PC-3 (cell line): ENCODE results near the gene GPRC5C. TPM values are rescaled to one million over a fixed set of nuclear protein-coding genes. Genes with fewer than 3 reads are reported as not detected.
"Not testable (repeated sequence)": the region's sequence is repeated elsewhere in the genome, so short reads cannot be mapped to it uniquely, and the experiment has no call there.

Experiments used
- ATAC-seq: fragments of 200-7000 bp; cut with Tn5 transposase; 2 replicates; pipeline ENCODE4 v1.9.1; 2020; ENCODE audit warnings: mild to moderate bottlenecking, moderate library complexity
- BruUV-seq: library from RNA; stranded (reverse); fragments of 400-500 nt; replicated peaks from 2 replicates; lab custom pipeline; 2021; lab: Mats Ljungman, UMichigan
- CTCF ChIA-PET: fragments of 300-600 bp; sonication (Branson Sonifier 250); formaldehyde crosslinking; loops from one replicate; lab custom pipeline; 2022; ENCODE audit warnings: antibody characterized with exemption; lab: Charles Lee
- POLR2A ChIA-PET: fragments of 300-600 bp; sonication (Branson Sonifier 250); formaldehyde crosslinking; loops from one replicate; lab custom pipeline; 2022; ENCODE audit warnings: antibody characterized with exemption; ENCODE audit not compliant: unreplicated experiment; lab: Charles Lee
- DNase-seq: peaks from one replicate; pipeline ENCODE4 v3.0.0-alpha.2; 2015
- H2AFZ ChIP-seq: fragments of 300-600 bp; sonication (generic); 2 replicates; pipeline ENCODE4 v1.6.0; 2016; ENCODE audit warnings: antibody characterized with exemption, low read length
- H3F3A ChIP-seq: fragments of 300-600 bp; sonication (generic); one replicate; pipeline ENCODE4 v1.6.0; 2017; ENCODE audit warnings: antibody characterized with exemption, low read length, control low read depth, mild to moderate bottlenecking; ENCODE audit not compliant: unreplicated experiment
- H3K27ac ChIP-seq: fragments of 300-600 bp; sonication (generic); 2 replicates; pipeline ENCODE4 v1.5.1; 2016; ENCODE audit warnings: mild to moderate bottlenecking, low read length
- H3K27me3 ChIP-seq: fragments of 300-600 bp; sonication (generic); 2 replicates; pipeline ENCODE4 v1.6.1; 2016; ENCODE audit warnings: low read length, mixed read lengths
- H3K36me3 ChIP-seq: fragments of 300-600 bp; sonication (generic); 2 replicates; pipeline ENCODE4 v1.6.1; 2016; ENCODE audit warnings: low read depth, mixed run types, low read length, mixed read lengths
- H3K4me1 ChIP-seq: fragments of 300-600 bp; sonication (generic); 2 replicates; pipeline ENCODE4 v1.5.1; 2016; ENCODE audit warnings: low read length; ENCODE audit not compliant: insufficient read depth
- H3K4me2 ChIP-seq: fragments of 300-600 bp; sonication (generic); 2 replicates; pipeline ENCODE4 v1.6.0; 2016; ENCODE audit warnings: low read length
- H3K4me3 ChIP-seq: fragments of 300-600 bp; sonication (generic); 2 replicates; pipeline ENCODE4 v1.5.1; 2016; ENCODE audit warnings: mild to moderate bottlenecking, low read length, mixed read lengths
- H3K79me2 ChIP-seq: fragments of 300-600 bp; sonication (generic); 2 replicates; pipeline ENCODE4 v1.6.1; 2017; ENCODE audit warnings: low read length, mixed read lengths
- H3K9ac ChIP-seq: fragments of 300-600 bp; sonication (generic); 2 replicates; pipeline ENCODE4 v1.6.0; 2016; ENCODE audit warnings: mild to moderate bottlenecking, low read length
- H3K9me2 ChIP-seq: fragments of 300-600 bp; sonication (generic); replicated peaks from 2 replicates; pipeline ENCODE4 v1.6.1; 2016; ENCODE audit warnings: mixed run types, low read length, mixed read lengths
- H3K9me3 ChIP-seq: fragments of 300-600 bp; sonication (generic); 2 replicates; pipeline ENCODE4 v1.6.1; 2016; ENCODE audit warnings: low read length, mixed read lengths
- H4K20me1 ChIP-seq: fragments of 300-600 bp; sonication (generic); 2 replicates; pipeline ENCODE4 v1.6.1; 2016; ENCODE audit warnings: low read length, mixed read lengths
- CTCF ChIP-seq: fragments of 300-600 bp; sonication (generic); conservative IDR thresholded peaks from 2 replicates; pipeline ENCODE4 v1.5.1; 2017; ENCODE audit warnings: antibody characterized with exemption, low read depth, mild to moderate bottlenecking, low read length
- EZH2 ChIP-seq: fragments of 300-600 bp; sonication (generic); IDR thresholded peaks from one replicate; pipeline ENCODE4 v1.6.1; 2017; ENCODE audit warnings: antibody characterized with exemption, mild to moderate bottlenecking, low read length; ENCODE audit not compliant: unreplicated experiment
- EZH2phosphoT487 ChIP-seq: fragments of 300-600 bp; sonication (generic); IDR thresholded peaks from 2 replicates; pipeline ENCODE4 v1.6.1; 2018; ENCODE audit warnings: mild to moderate bottlenecking, antibody characterized with exemption, low read length, borderline replicate concordance
- intact Hi-C: fragments of 100-400 bp; cut with micrococcal nuclease; formaldehyde crosslinking; loops from 2 replicates; pipeline ENCODE4 v1.9.0; 2023
- total RNA-seq: library from RNA; depleted of rRNA; stranded (reverse); fragments of >200 nt; gene quantifications from 2 replicates; pipeline ENCODE4 v1.2.3, GENCODE V29; 2014

GPRC5C gene
- total RNA-seq, 1 experiment from 2014 or later: 209 TPM

- Histone ChIP-seq H3K79me2 (no peaks in the 10 kb centered on the region), H3K27ac (no peak overlapping the region), H3K36me3 (no peaks in the 10 kb centered on the region), H3K9me3 (no peaks in the 10 kb centered on the region), H3K9me2 (no peaks in the 10 kb centered on the region), H3K4me2 (no peak overlapping the region), H3K9ac (no peak overlapping the region), H3K4me3 (no peak overlapping the region), H2AFZ (no peak overlapping the region), H3K27me3 (no peaks in the 10 kb centered on the region), H3F3A (no peaks in the 10 kb centered on the region), H4K20me1 (no peaks in the 10 kb centered on the region), H3K4me1 (peaks cover 3% of the 10 kb centered on the region; the same call in 1 of the 2 replicates)
- CTCF ChIA-PET: no interaction called here
- no peak for TF ChIP-seq EZH2phosphoT487
- no peak for TF ChIP-seq CTCF
- TF ChIP-seq EZH2: no peak
- DNase-seq (no peak), ATAC-seq (no peak)
- POLR2A ChIA-PET: interaction anchor here (0.7 kb wide), 1 partner anchor 10 kb away, joined by 3 read pairs; no protein-coding TSS in a partner anchor
- no TSS peak for BruUV-seq
- intact Hi-C loops: no loop called here
Measured at GRCh38 chr17:74403512-74404137, 28.3 kb upstream of the GPRC5C start.

GRCh38 chr17:74404218-74404617 is 27.7 kb upstream of the GPRC5C start:
- TF ChIP-seq EZH2phosphoT487 (no peak), CTCF (no peak)
- ChIA-PET POLR2A (interaction anchor here (0.7 kb wide), 1 partner anchor 9 kb away, joined by 3 read pairs; no protein-coding TSS in a partner anchor), CTCF (no interaction called here)
- intact Hi-C loops: no loop called here
- Histone ChIP-seq H3K9ac (no peak overlapping the region), H3K79me2 (no peaks in the 10 kb centered on the region), H3K4me1 (peaks cover 6% of the 10 kb centered on the region; the same call in 1 of the 2 replicates), H3F3A (no peaks in the 10 kb centered on the region), H3K9me3 (no peaks in the 10 kb centered on the region), H4K20me1 (no peaks in the 10 kb centered on the region), H3K4me2 (no peak overlapping the region), H2AFZ (0 out of 2 replicates have a peak overlapping the region, but pooled peaks have one; percentile 18), H3K4me3 (no peak overlapping the region), H3K27ac (no peak overlapping the region), H3K27me3 (no peaks in the 10 kb centered on the region), H3K9me2 (no peaks in the 10 kb centered on the region), H3K36me3 (no peaks in the 10 kb centered on the region)
- BruUV-seq: no TSS peak
- ATAC-seq: no peak
- no peak for DNase-seq

- H2AFZ ChIP-seq: 0 out of 2 replicates have a peak overlapping the region, but pooled peaks have one; percentile 18
- no peak for ATAC-seq
- H3K27me3 ChIP-seq: no peaks in the 10 kb centered on the region
- intact Hi-C loops: no loop called here
- H3K9ac ChIP-seq: no peak overlapping the region
- H3K4me1 ChIP-seq: peaks cover 6% of the 10 kb centered on the region; the same call in 1 of the 2 replicates
- no TSS peak for BruUV-seq
- H3K36me3 ChIP-seq: no peaks in the 10 kb centered on the region
- H3K4me3 ChIP-seq: no peak overlapping the region
- TF ChIP-seq CTCF: no peak
- TF ChIP-seq EZH2: no peak
- TF ChIP-seq EZH2phosphoT487: no peak
- no peak overlapping the region for H3K27ac ChIP-seq
- H4K20me1 ChIP-seq: no peaks in the 10 kb centered on the region
- H3K4me2 ChIP-seq: no peak overlapping the region
- no peaks in the 10 kb centered on the region for H3F3A ChIP-seq
- peak; percentile 12 for DNase-seq
- no peaks in the 10 kb centered on the region for H3K9me3 ChIP-seq
- H3K9me2 ChIP-seq: no peaks in the 10 kb centered on the region
- POLR2A ChIA-PET: no interaction called here
- CTCF ChIA-PET: no interaction called here
- H3K79me2 ChIP-seq: no peaks in the 10 kb centered on the region
Measured at GRCh38 chr17:74404789-74405188, 27.1 kb upstream of the GPRC5C start.

GRCh38 chr17:74405311-74405710 is 26.6 kb upstream of the GPRC5C start:
- H2AFZ ChIP-seq, H3K9ac ChIP-seq, POLR2A ChIA-PET, H3K36me3 ChIP-seq, intact Hi-C loops, H3K9me2 ChIP-seq, DNase-seq, H3K4me1 ChIP-seq, ATAC-seq, BruUV-seq, H3K4me2 ChIP-seq, H3K27me3 ChIP-seq, H3K9me3 ChIP-seq, H3K79me2 ChIP-seq, H3K4me3 ChIP-seq, H3K27ac ChIP-seq, H3F3A ChIP-seq, CTCF ChIA-PET, H4K20me1 ChIP-seq: not testable (repeated sequence)
